ENCODE data around the gene ASF1A. TPM values are rescaled to one million over a fixed set of nuclear protein-coding genes. Genes with fewer than 3 reads are reported as not detected.

The ASF1A gene
- total RNA-seq, 1 experiment from 2014 or later: 30.4 TPM

DNA sequence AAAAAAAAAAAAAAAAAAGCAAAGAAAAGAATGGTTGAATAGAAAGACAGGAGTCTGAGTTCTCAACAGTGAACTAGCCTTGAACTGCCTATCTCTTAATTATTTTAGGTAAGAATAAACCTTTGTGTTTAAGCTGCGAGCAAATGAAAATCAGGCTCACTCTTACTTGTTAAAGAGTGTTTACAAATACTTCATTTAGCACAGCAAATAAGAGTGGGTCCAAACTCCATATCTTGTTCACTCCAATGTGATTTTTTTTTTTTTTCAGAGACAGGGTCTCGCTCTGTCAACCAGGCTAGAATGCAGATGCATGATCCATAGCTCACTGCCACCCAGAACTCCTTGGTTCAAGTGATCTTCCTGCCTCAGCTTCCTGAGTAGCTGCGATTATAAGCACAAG lies 29.1 kb downstream of the ASF1A start:
- Mint-ChIP-seq H3K9me3 (ENCODE audit: unreplicated experiment) (no peaks in the 10 kb centered on the region), H3K27ac (ENCODE audit: low read depth, unreplicated experiment) (no peak overlapping the region), H3K27me3 (ENCODE audit: insufficient read depth, unreplicated experiment) (no peaks in the 10 kb centered on the region), H3K4me1 (ENCODE audit: insufficient read depth, unreplicated experiment) (no peaks in the 10 kb centered on the region), H3K36me3 (ENCODE audit: insufficient read depth, unreplicated experiment) (peaks cover 62% of the 10 kb centered on the region), H3K4me3 (ENCODE audit: unreplicated experiment) (no peak overlapping the region)
- CTCF ChIA-PET: no interaction called here
- intact Hi-C loops (cut with micrococcal nuclease): no loop called here
- POLR2A ChIA-PET: interaction anchor here (0.7 to 1.4 kb wide), 2 partner anchors 11 to 775 kb away, joined by 4 to 5 read pairs; partner anchors contain the start of gene MCM9
- TF ChIP-seq, protein P1, sequence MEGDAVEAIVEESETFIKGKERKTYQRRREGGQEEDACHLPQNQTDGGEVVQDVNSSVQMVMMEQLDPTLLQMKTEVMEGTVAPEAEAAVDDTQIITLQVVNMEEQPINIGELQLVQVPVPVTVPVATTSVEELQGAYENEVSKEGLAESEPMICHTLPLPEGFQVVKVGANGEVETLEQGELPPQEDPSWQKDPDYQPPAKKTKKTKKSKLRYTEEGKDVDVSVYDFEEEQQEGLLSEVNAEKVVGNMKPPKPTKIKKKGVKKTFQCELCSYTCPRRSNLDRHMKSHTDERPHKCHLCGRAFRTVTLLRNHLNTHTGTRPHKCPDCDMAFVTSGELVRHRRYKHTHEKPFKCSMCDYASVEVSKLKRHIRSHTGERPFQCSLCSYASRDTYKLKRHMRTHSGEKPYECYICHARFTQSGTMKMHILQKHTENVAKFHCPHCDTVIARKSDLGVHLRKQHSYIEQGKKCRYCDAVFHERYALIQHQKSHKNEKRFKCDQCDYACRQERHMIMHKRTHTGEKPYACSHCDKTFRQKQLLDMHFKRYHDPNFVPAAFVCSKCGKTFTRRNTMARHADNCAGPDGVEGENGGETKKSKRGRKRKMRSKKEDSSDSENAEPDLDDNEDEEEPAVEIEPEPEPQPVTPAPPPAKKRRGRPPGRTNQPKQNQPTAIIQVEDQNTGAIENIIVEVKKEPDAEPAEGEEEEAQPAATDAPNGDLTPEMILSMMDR (IDR thresholded peaks at IDR 0.05; ENCODE audit: unreplicated experiment): no peak
- BruUV-seq (replicated peaks): no TSS peak
- no peak for DNase-seq (ENCODE audit: unreplicated experiment)

DNA sequence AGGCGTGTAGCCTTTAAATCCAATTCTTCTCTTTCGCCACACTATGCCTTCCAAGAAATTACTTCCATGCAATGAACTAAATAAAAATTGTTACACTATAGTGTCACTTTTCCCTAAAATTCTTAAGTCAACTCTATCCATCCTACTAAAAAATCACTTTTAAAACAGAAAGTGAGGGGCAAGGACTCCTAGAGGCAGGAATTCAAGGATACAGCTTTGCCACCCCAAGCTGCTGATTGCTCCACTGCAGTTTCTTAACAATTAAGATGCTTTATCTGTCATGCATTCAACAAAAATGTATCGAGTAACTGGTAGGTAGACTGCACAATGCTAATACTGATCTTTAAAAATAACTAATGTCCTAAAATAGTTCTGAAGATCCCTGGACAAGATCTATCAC lies 36.7 kb downstream of the ASF1A start:
- TF ChIP-seq, protein P1 (IDR thresholded peaks at IDR 0.05; ENCODE audit: unreplicated experiment): no peak
- H3K27me3 Mint-ChIP-seq (ENCODE audit: insufficient read depth, unreplicated experiment): no peaks in the 10 kb centered on the region
- no peak overlapping the region for H3K4me3 Mint-ChIP-seq (ENCODE audit: unreplicated experiment)
- ChIA-PET POLR2A (no interaction called here), CTCF (interaction anchor here (0.8 kb wide), 1 partner anchor 180 kb away, joined by 4 read pairs; no protein-coding TSS in a partner anchor)
- intact Hi-C loops (cut with micrococcal nuclease): no loop called here
- H3K36me3 Mint-ChIP-seq (ENCODE audit: insufficient read depth, unreplicated experiment): peaks cover 37% of the 10 kb centered on the region
- H3K4me1 Mint-ChIP-seq (ENCODE audit: insufficient read depth, unreplicated experiment): peaks cover 18% of the 10 kb centered on the region
- no peak for DNase-seq (ENCODE audit: unreplicated experiment)
- no peaks in the 10 kb centered on the region for H3K9me3 Mint-ChIP-seq (ENCODE audit: unreplicated experiment)
- no TSS peak for BruUV-seq (replicated peaks)
- no peak overlapping the region for H3K27ac Mint-ChIP-seq (ENCODE audit: low read depth, unreplicated experiment)

DNA sequence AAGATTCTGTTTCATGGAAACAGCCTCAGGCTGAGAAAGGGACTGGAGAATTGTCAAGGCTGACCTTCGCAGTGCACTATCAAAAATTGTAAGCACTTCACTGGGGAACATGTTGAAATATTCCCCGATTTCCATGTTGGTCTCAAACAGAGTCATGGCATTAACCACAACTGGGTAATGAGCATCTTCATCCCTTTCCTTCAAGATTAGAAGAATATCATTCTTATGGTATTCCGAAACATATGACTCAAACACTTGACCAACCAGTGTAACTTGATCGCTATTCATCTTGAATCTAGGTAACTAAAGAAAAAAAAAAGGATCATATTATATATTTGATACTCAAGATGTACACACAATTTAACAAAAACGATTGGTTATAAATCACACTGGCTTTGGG lies 37.5 kb downstream of the ASF1A start:
- ChIA-PET POLR2A (no interaction called here), CTCF (no interaction called here)
- Mint-ChIP-seq H3K27ac (ENCODE audit: low read depth, unreplicated experiment) (no peak overlapping the region), H3K9me3 (ENCODE audit: unreplicated experiment) (no peaks in the 10 kb centered on the region), H3K4me1 (ENCODE audit: insufficient read depth, unreplicated experiment) (peaks cover 23% of the 10 kb centered on the region), H3K4me3 (ENCODE audit: unreplicated experiment) (no peak overlapping the region), H3K36me3 (ENCODE audit: insufficient read depth, unreplicated experiment) (peaks cover 34% of the 10 kb centered on the region), H3K27me3 (ENCODE audit: insufficient read depth, unreplicated experiment) (no peaks in the 10 kb centered on the region)
- BruUV-seq (replicated peaks): no TSS peak
- intact Hi-C loops (cut with micrococcal nuclease): no loop called here
- TF ChIP-seq, protein P1 (IDR thresholded peaks at IDR 0.05; ENCODE audit: unreplicated experiment): no peak
- DNase-seq (ENCODE audit: unreplicated experiment): no peak

DNA sequence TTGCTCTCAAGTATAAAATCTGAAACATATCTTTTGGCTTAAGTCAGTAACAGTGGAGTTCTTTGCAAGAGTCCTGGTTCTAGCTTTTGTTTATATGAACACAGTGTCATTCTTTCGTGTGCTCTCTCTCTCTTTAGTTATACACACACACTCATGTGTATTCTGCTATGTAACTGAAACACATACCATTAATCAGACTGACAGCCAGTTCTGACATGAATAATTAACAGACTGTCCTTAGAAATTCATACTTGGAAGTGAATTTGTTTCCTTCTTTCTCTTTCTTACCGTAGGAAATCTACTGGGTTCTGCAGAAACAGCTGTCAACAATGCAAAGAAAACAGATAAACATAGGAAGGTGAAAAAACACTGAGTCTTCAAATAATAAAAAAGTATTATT lies 38.5 kb downstream of the ASF1A start:
- intact Hi-C loops (cut with micrococcal nuclease): no loop called here
- no peak for DNase-seq (ENCODE audit: unreplicated experiment)
- ChIA-PET CTCF (no interaction called here), POLR2A (interaction anchor here (0.5 to 1.1 kb wide), 2 partner anchors 13 to 14 kb away, joined by 3 read pairs; no protein-coding TSS in a partner anchor)
- no TSS peak for BruUV-seq (replicated peaks)
- Mint-ChIP-seq H3K9me3 (ENCODE audit: unreplicated experiment) (no peaks in the 10 kb centered on the region), H3K27me3 (ENCODE audit: insufficient read depth, unreplicated experiment) (no peaks in the 10 kb centered on the region), H3K36me3 (ENCODE audit: insufficient read depth, unreplicated experiment) (peaks cover 30% of the 10 kb centered on the region), H3K4me1 (ENCODE audit: insufficient read depth, unreplicated experiment) (peaks cover 23% of the 10 kb centered on the region), H3K4me3 (ENCODE audit: unreplicated experiment) (no peak overlapping the region), H3K27ac (ENCODE audit: low read depth, unreplicated experiment) (no peak overlapping the region)
- TF ChIP-seq, protein P1 (IDR thresholded peaks at IDR 0.05; ENCODE audit: unreplicated experiment): no peak
